ENCODE measurements around the gene NEDD4L. TPM values are rescaled to one million over a fixed set of nuclear protein-coding genes. Genes with fewer than 3 reads are reported as not detected.

Gene NEDD4L
- total and polyA plus RNA-seq, 2 experiments from 2014 or later, result 36.2 to 72.3 TPM

DNA sequence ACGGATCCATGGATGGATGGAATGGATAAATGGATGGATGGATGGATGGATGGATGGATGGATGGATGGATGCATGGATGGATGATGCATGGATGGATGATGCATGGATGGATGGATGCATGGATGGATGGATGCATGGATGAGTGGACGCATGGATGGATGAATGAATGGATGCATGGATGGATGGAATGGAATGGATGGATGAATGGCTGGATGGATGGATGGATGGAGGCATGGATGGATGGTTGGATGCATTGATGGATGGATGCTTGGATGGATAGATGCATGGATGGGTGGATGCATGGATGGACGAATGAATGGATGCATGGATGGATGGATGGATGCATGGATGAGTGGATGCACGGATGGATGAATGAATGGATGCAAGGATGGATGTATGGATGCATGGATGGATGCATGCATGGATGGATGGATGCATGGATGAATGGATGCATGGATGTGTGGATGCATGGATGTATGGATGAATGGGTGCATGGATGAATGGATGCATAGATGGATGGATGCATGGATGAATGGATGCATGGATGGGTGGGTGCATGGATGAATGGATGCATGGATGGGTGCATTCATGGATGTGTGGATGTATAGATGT lies 375.7 kb downstream of the NEDD4L start:
- H3K9me2 ChIP-seq (ENCODE audit: insufficient read depth), result 0 out of 2 replicates have a peak, but pooled peaks cover 4% of the 10 kb centered on the region
- no peaks in the 10 kb centered on the region for H3K36me3 ChIP-seq (ENCODE audit: insufficient read depth)
- no peak overlapping the region for H3K4me3 ChIP-seq
- H4K20me1 ChIP-seq (replicated peaks; ENCODE audit: insufficient read depth), result no peaks in the 10 kb centered on the region
- Mint-ChIP-seq H3K27me3 (ENCODE audit: insufficient read depth, low read depth, poor library complexity) (peaks cover 11% of the 10 kb centered on the region), H3K27ac (no peak overlapping the region), H3K9me3 (no peaks in the 10 kb centered on the region), H3K36me3 (ENCODE audit: low read depth) (no peaks in the 10 kb centered on the region), H3K4me1 (no peaks in the 10 kb centered on the region), H3K4me3 (no peak overlapping the region)
- H3K27me3 ChIP-seq (ENCODE audit: insufficient read depth), result no peaks in the 10 kb centered on the region
- no peak overlapping the region for H3K27ac ChIP-seq (ENCODE audit: low read depth)
- H3F3A ChIP-seq (replicated peaks; ENCODE audit: low read depth), result no peaks in the 10 kb centered on the region
- no peaks in the 10 kb centered on the region for H3K4me1 ChIP-seq (ENCODE audit: insufficient read depth)
- H3K79me2 ChIP-seq (replicated peaks; ENCODE audit: insufficient read depth), result no peaks in the 10 kb centered on the region
- H3K4me2 ChIP-seq, result no peak overlapping the region
- no peak overlapping the region for H2AFZ ChIP-seq
- DNase-seq (ENCODE audit: low spot score) (no peak), ATAC-seq (no peak)
- TF ChIP-seq JUNB (IDR thresholded peaks at IDR 0.05; ENCODE audit: unreplicated experiment) (no peak), ZNF114 (CRISPR knock-in tag; IDR thresholded peaks at IDR 0.05) (no peak), EZH2phosphoT487 (IDR thresholded peaks at IDR 0.05; ENCODE audit: unreplicated experiment) (no peak), STAT1 (IDR thresholded peaks at IDR 0.05; ENCODE audit: unreplicated experiment) (no peak), CREB1 (CRISPR knock-in tag; IDR thresholded peaks at IDR 0.05; ENCODE audit: low read depth) (no peak), ZNF331 (CRISPR knock-in tag; IDR thresholded peaks at IDR 0.05; ENCODE audit: low read depth) (no peak), EZH2 (IDR thresholded peaks at IDR 0.05; ENCODE audit: low read depth, unreplicated experiment) (no peak), POLR2AphosphoS5 (IDR thresholded peaks at IDR 0.05; ENCODE audit: low read depth) (no peak), NANOG (IDR thresholded peaks at IDR 0.05; ENCODE audit: borderline replicate concordance) (no peak)
- TF ChIP-seq, protein P1, sequence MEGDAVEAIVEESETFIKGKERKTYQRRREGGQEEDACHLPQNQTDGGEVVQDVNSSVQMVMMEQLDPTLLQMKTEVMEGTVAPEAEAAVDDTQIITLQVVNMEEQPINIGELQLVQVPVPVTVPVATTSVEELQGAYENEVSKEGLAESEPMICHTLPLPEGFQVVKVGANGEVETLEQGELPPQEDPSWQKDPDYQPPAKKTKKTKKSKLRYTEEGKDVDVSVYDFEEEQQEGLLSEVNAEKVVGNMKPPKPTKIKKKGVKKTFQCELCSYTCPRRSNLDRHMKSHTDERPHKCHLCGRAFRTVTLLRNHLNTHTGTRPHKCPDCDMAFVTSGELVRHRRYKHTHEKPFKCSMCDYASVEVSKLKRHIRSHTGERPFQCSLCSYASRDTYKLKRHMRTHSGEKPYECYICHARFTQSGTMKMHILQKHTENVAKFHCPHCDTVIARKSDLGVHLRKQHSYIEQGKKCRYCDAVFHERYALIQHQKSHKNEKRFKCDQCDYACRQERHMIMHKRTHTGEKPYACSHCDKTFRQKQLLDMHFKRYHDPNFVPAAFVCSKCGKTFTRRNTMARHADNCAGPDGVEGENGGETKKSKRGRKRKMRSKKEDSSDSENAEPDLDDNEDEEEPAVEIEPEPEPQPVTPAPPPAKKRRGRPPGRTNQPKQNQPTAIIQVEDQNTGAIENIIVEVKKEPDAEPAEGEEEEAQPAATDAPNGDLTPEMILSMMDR (conservative IDR thresholded peaks at IDR 0.05; ENCODE audit: low read depth in 2 of 2), result no peak
- TF ChIP-seq, protein P2, sequence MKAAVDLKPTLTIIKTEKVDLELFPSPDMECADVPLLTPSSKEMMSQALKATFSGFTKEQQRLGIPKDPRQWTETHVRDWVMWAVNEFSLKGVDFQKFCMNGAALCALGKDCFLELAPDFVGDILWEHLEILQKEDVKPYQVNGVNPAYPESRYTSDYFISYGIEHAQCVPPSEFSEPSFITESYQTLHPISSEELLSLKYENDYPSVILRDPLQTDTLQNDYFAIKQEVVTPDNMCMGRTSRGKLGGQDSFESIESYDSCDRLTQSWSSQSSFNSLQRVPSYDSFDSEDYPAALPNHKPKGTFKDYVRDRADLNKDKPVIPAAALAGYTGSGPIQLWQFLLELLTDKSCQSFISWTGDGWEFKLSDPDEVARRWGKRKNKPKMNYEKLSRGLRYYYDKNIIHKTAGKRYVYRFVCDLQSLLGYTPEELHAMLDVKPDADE (IDR thresholded peaks at IDR 0.05), result no peak
- TF ChIP-seq, protein P3, sequence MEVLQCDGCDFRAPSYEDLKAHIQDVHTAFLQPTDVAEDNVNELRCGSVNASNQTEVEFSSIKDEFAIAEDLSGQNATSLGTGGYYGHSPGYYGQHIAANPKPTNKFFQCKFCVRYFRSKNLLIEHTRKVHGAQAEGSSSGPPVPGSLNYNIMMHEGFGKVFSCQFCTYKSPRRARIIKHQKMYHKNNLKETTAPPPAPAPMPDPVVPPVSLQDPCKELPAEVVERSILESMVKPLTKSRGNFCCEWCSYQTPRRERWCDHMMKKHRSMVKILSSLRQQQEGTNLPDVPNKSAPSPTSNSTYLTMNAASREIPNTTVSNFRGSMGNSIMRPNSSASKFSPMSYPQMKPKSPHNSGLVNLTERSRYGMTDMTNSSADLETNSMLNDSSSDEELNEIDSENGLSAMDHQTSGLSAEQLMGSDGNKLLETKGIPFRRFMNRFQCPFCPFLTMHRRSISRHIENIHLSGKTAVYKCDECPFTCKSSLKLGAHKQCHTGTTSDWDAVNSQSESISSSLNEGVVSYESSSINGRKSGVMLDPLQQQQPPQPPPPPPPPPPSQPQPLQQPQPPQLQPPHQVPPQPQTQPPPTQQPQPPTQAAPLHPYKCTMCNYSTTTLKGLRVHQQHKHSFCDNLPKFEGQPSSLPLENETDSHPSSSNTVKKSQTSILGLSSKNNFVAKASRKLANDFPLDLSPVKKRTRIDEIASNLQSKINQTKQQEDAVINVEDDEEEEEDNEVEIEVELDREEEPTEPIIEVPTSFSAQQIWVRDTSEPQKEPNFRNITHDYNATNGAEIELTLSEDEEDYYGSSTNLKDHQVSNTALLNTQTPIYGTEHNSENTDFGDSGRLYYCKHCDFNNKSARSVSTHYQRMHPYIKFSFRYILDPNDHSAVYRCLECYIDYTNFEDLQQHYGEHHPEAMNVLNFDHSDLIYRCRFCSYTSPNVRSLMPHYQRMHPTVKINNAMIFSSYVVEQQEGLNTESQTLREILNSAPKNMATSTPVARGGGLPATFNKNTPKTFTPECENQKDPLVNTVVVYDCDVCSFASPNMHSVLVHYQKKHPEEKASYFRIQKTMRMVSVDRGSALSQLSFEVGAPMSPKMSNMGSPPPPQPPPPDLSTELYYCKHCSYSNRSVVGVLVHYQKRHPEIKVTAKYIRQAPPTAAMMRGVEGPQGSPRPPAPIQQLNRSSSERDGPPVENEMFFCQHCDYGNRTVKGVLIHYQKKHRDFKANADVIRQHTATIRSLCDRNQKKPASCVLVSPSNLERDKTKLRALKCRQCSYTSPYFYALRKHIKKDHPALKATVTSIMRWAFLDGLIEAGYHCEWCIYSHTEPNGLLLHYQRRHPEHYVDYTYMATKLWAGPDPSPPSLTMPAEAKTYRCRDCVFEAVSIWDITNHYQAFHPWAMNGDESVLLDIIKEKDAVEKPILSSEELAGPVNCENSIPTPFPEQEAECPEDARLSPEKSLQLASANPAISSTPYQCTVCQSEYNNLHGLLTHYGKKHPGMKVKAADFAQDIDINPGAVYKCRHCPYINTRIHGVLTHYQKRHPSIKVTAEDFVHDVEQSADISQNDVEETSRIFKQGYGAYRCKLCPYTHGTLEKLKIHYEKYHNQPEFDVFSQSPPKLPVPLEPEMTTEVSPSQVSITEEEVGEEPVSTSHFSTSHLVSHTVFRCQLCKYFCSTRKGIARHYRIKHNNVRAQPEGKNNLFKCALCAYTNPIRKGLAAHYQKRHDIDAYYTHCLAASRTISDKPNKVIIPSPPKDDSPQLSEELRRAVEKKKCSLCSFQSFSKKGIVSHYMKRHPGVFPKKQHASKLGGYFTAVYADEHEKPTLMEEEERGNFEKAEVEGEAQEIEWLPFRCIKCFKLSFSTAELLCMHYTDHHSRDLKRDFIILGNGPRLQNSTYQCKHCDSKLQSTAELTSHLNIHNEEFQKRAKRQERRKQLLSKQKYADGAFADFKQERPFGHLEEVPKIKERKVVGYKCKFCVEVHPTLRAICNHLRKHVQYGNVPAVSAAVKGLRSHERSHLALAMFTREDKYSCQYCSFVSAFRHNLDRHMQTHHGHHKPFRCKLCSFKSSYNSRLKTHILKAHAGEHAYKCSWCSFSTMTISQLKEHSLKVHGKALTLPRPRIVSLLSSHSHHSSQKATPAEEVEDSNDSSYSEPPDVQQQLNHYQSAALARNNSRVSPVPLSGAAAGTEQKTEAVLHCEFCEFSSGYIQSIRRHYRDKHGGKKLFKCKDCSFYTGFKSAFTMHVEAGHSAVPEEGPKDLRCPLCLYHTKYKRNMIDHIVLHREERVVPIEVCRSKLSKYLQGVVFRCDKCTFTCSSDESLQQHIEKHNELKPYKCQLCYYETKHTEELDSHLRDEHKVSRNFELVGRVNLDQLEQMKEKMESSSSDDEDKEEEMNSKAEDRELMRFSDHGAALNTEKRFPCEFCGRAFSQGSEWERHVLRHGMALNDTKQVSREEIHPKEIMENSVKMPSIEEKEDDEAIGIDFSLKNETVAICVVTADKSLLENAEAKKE (CRISPR knock-in tag; IDR thresholded peaks at IDR 0.05), result no peak
- TF ChIP-seq, protein P4, sequence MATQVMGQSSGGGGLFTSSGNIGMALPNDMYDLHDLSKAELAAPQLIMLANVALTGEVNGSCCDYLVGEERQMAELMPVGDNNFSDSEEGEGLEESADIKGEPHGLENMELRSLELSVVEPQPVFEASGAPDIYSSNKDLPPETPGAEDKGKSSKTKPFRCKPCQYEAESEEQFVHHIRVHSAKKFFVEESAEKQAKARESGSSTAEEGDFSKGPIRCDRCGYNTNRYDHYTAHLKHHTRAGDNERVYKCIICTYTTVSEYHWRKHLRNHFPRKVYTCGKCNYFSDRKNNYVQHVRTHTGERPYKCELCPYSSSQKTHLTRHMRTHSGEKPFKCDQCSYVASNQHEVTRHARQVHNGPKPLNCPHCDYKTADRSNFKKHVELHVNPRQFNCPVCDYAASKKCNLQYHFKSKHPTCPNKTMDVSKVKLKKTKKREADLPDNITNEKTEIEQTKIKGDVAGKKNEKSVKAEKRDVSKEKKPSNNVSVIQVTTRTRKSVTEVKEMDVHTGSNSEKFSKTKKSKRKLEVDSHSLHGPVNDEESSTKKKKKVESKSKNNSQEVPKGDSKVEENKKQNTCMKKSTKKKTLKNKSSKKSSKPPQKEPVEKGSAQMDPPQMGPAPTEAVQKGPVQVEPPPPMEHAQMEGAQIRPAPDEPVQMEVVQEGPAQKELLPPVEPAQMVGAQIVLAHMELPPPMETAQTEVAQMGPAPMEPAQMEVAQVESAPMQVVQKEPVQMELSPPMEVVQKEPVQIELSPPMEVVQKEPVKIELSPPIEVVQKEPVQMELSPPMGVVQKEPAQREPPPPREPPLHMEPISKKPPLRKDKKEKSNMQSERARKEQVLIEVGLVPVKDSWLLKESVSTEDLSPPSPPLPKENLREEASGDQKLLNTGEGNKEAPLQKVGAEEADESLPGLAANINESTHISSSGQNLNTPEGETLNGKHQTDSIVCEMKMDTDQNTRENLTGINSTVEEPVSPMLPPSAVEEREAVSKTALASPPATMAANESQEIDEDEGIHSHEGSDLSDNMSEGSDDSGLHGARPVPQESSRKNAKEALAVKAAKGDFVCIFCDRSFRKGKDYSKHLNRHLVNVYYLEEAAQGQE (IDR thresholded peaks at IDR 0.05; ENCODE audit: unreplicated experiment), result no peak
